Endodermal cell (in vitro differentiated cells): Measurements from ENCODE around the gene NUP88. TPM values are rescaled to one million over a fixed set of nuclear protein-coding genes. Genes with fewer than 3 reads are reported as not detected.
A peak's percentile ranks its signal among the peaks of the same experiment; 100 is the strongest.

Source experiments
- DNase-seq: peaks from one replicate; pipeline ENCODE4 v3.0.0-alpha.2; 2017
- H3K27ac ChIP-seq: 2 replicates; pipeline ENCODE4 v1.5.1; 2013; ENCODE audit warnings: mild to moderate bottlenecking, low read depth, low read length, moderate library complexity
- H3K27me3 ChIP-seq: 2 replicates; pipeline ENCODE4 v1.6.1; 2013; ENCODE audit warnings: mild to moderate bottlenecking, low read length, moderate library complexity; ENCODE audit not compliant: insufficient read depth, control insufficient read depth, poor library complexity, severe bottlenecking
- H3K36me3 ChIP-seq: 2 replicates; pipeline ENCODE4 v1.7.0; 2013; ENCODE audit warnings: mild to moderate bottlenecking, low read length, moderate library complexity; ENCODE audit not compliant: control insufficient read depth, insufficient read depth
- H3K4me1 ChIP-seq: one replicate; pipeline ENCODE4 v1.7.0; 2013; ENCODE audit warnings: low read length; ENCODE audit not compliant: control insufficient read depth, insufficient read depth
- H3K4me3 ChIP-seq: 2 replicates; pipeline ENCODE4 v1.5.1; 2013; ENCODE audit warnings: mild to moderate bottlenecking, low read length, moderate library complexity
- H3K9ac ChIP-seq: 2 replicates; pipeline ENCODE4 v1.6.1; 2013; ENCODE audit warnings: mild to moderate bottlenecking, low read length, moderate library complexity; ENCODE audit not compliant: poor library complexity, severe bottlenecking; ENCODE audit errors: extremely low read depth
- H3K9me3 ChIP-seq: 2 replicates; pipeline ENCODE4 v1.6.1; 2013; ENCODE audit warnings: mild to moderate bottlenecking, low read length, moderate library complexity; ENCODE audit not compliant: control insufficient read depth
- H3K27ac Mint-ChIP-seq: 2 replicates; pipeline ENCODE4 v1.8.0; 2020; ENCODE audit warnings: mixed read lengths
- H3K27me3 Mint-ChIP-seq: 2 replicates; pipeline ENCODE4 v1.8.0; 2021; ENCODE audit warnings: mild to moderate bottlenecking, mixed read lengths; ENCODE audit not compliant: insufficient read depth
- H3K36me3 Mint-ChIP-seq: 2 replicates; pipeline ENCODE4 v1.8.0; 2020; ENCODE audit warnings: low read depth, mixed read lengths
- H3K4me1 Mint-ChIP-seq: 2 replicates; pipeline ENCODE4 v1.8.0; 2020; ENCODE audit warnings: mixed read lengths
- H3K4me3 Mint-ChIP-seq: 2 replicates; pipeline ENCODE4 v1.8.0; 2020; ENCODE audit warnings: mild to moderate bottlenecking, moderate library complexity, mixed read lengths
- H3K9me3 Mint-ChIP-seq: 2 replicates; pipeline ENCODE4 v1.8.0; 2020; ENCODE audit warnings: mild to moderate bottlenecking, mixed read lengths
- CTCF ChIP-seq: fragments of 200-600 bp; sonication (generic); conservative IDR thresholded peaks from 2 replicates; pipeline ENCODE4 v1.5.0; 2021; ENCODE audit warnings: antibody characterized with exemption, mild to moderate bottlenecking
- WGBS, 2 experiments: methylation state at CpG; one replicate each; pipeline versions ENCODE4 v1.1.5 to v1.1.7; 2013; ENCODE audit warnings: missing lambda C conversion rate in 2 of 2, mixed read lengths in 1 of 2; ENCODE audit not compliant: insufficient coverage in 1 of 2, insufficient read length in 1 of 2; 5-methylcytosine and 5-hydroxymethylcytosine counted together
- total RNA-seq, 2 donors: library from RNA; stranded (reverse); fragmentation: NEBNext Ultra II Directional in 1 of 2; extraction: Animal tissue kit (Norgen Biotek cat#: 25700) in 1 of 2; gene quantifications; 2 replicates in 1 of 2; 3 replicates in 1 of 2; pipeline ENCODE4 v1.2.1, GENCODE V29; 2021

The NUP88 gene
- total RNA-seq, 2 donors from 2014 or later: 72.2 to 79.0 TPM

DNA sequence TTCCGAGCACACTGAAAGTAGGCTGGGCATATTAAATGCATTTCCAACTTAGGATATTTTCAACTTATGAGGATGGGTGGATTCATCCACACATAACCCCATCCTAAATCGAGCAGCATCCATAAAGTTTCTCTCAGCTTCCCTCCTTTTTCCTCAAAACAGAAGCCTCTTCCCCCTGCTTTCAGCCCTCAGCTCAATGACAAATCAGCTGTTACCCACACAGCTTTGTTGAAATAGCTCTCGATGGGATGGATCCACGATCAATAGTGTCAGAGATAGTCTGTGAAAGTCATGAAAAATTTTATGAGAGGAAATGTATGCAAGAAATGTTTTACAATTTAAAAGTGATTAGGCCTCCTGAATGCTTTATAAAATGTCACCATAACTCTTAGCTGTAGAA, 46.8 kb upstream of the NUP88 start:
- H3K36me3 ChIP-seq: peaks cover 6% of the 10 kb centered on the region
- H3K9me3 Mint-ChIP-seq: no peaks in the 10 kb centered on the region
- 88 to 100% methylated on average over 2 to 4 of the region's 4 CpGs for WGBS, 2 experiments
- no peak overlapping the region for H3K27ac ChIP-seq
- no peak overlapping the region for H3K4me3 Mint-ChIP-seq
- TF ChIP-seq CTCF: no peak
- no peak overlapping the region for H3K27ac Mint-ChIP-seq
- H3K27me3 ChIP-seq: no peaks in the 10 kb centered on the region
- peaks cover 28% of the 10 kb centered on the region for H3K4me1 Mint-ChIP-seq
- DNase-seq: peak; percentile 5
- H3K4me3 ChIP-seq: peak overlapping the region; percentile 94
- peaks cover 12% of the 10 kb centered on the region for H3K4me1 ChIP-seq
- peaks cover 18% of the 10 kb centered on the region for H3K36me3 Mint-ChIP-seq
- no peaks in the 10 kb centered on the region for H3K9me3 ChIP-seq
- no peak overlapping the region for H3K9ac ChIP-seq
- H3K27me3 Mint-ChIP-seq: no peaks in the 10 kb centered on the region

DNA sequence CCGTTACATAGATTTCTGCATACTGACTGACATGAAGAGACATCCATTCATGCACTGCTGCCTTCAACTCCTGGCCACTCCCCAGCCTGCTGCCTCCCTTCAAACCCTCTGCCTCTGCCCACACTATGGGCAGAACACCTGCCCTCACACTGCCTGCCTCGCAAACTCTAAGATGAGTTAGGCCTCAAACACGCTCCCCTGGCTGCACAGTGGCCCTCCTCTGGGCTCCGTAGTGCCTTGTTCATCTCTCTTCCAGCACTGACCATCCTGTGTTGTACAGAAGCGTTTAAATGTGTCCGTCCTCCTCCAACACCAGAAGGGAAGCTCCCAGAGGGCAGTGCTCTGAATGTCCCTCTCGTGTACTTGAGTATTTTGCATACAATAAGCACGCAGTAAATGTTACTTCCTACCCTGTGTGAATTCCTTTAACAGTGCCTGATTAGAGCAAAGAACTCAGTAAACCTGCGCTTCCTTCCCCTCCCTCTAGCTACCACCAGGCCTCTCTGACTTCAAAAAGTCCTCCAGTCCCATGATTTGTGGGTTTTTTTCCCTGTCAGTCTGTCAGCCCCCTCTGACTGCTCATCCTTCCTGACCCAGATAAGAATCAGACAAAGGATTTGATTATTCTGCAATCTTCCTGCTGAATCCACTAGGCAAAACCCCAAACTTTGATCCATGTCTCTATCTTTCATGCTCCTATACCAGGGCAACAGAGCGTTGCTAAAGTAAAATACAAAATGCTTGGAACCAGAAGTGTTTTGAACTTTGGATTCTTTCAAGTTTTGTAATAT, 45.5 kb upstream of the NUP88 start:
- TF ChIP-seq CTCF: no peak
- H3K4me1 Mint-ChIP-seq: peaks cover 28% of the 10 kb centered on the region
- Histone ChIP-seq H3K27me3 (no peaks in the 10 kb centered on the region), H3K36me3 (peaks cover 13% of the 10 kb centered on the region), H3K9me3 (no peaks in the 10 kb centered on the region), H3K9ac (no peak overlapping the region), H3K4me3 (peak overlapping the region; percentile 7), H3K4me1 (peaks cover 12% of the 10 kb centered on the region), H3K27ac (no peak overlapping the region)
- H3K36me3 Mint-ChIP-seq: peaks cover 31% of the 10 kb centered on the region
- DNase-seq: no peak
- H3K9me3 Mint-ChIP-seq: no peaks in the 10 kb centered on the region
- H3K27ac Mint-ChIP-seq: peak overlapping the region; percentile 56
- no peaks in the 10 kb centered on the region for H3K27me3 Mint-ChIP-seq
- H3K4me3 Mint-ChIP-seq: no peak overlapping the region
- WGBS, 2 experiments: 89 to 92% methylated on average over 10 of the region's 10 CpGs

GRCh38 chr17:5446786-5447185, 27.3 kb upstream of the NUP88 start:
- H3K27me3 ChIP-seq: no peaks in the 10 kb centered on the region
- Mint-ChIP-seq H3K27ac (no peak overlapping the region), H3K36me3 (peaks cover 65% of the 10 kb centered on the region), H3K4me3 (no peak overlapping the region), H3K27me3 (no peaks in the 10 kb centered on the region), H3K9me3 (no peaks in the 10 kb centered on the region), H3K4me1 (no peaks in the 10 kb centered on the region)
- no peak overlapping the region for H3K9ac ChIP-seq
- no peak for DNase-seq
- H3K27ac ChIP-seq: no peak overlapping the region
- no peaks in the 10 kb centered on the region for H3K4me1 ChIP-seq
- H3K4me3 ChIP-seq: no peak overlapping the region
- 89 to 93% methylated on average over 5 to 8 of the region's 8 CpGs for WGBS, 2 experiments
- no peaks in the 10 kb centered on the region for H3K9me3 ChIP-seq
- no peak for TF ChIP-seq CTCF
- H3K36me3 ChIP-seq: peaks cover 68% of the 10 kb centered on the region
